OCI-LY7 (cell line): ENCODE results near the gene RAB15. TPM values are rescaled to one million over a fixed set of nuclear protein-coding genes. Genes with fewer than 3 reads are reported as not detected.

Experiments
- BruUV-seq: library from RNA; stranded (reverse); fragments of 400-500 nt; replicated peaks from 2 replicates; lab custom pipeline; 2021; lab: Mats Ljungman, UMichigan
- CTCF ChIA-PET: fragments of 300-600 bp; sonication (Branson Sonifier 250); formaldehyde crosslinking; loops from one replicate; lab custom pipeline; 2022; ENCODE audit warnings: antibody characterized with exemption; ENCODE audit not compliant: unreplicated experiment; lab: Charles Lee
- POLR2A ChIA-PET: fragments of 300-600 bp; sonication (Branson Sonifier 250); formaldehyde crosslinking; loops from one replicate; lab custom pipeline; 2022; ENCODE audit warnings: antibody characterized with exemption; lab: Charles Lee
- DNase-seq: peaks from one replicate; pipeline ENCODE4 v3.0.0-alpha.2; 2015; ENCODE audit warnings: low spot score
- H2AFZ ChIP-seq: fragments of 200-600 bp; sonication (generic), shearing (Covaris generic); 2 replicates; pipeline ENCODE4 v1.6.1; 2014; ENCODE audit warnings: mild to moderate bottlenecking, antibody characterized with exemption, low read length, moderate library complexity
- H3K27ac ChIP-seq: fragments of 200-600 bp; sonication (generic); 2 replicates; pipeline ENCODE4 v1.5.1; 2014; ENCODE audit warnings: mixed run types, low read depth, mild to moderate bottlenecking, moderate library complexity, low read length, inconsistent platforms; ENCODE audit not compliant: poor library complexity, severe bottlenecking
- H3K36me3 ChIP-seq: fragments of 200-600 bp; sonication (generic); 2 replicates; pipeline ENCODE4 v1.6.1; 2014; ENCODE audit warnings: mild to moderate bottlenecking, antibody characterized with exemption, low read length, moderate library complexity, mixed read lengths; ENCODE audit not compliant: insufficient read depth
- H3K4me1 ChIP-seq: fragments of 200-600 bp; sonication (generic); 2 replicates; pipeline ENCODE4 v1.5.1; 2014; ENCODE audit warnings: mild to moderate bottlenecking, low read length; ENCODE audit not compliant: insufficient read depth, poor library complexity, severe bottlenecking
- H3K4me2 ChIP-seq: fragments of 200-600 bp; sonication (generic); 2 replicates; pipeline ENCODE4 v1.6.1; 2014; ENCODE audit warnings: mild to moderate bottlenecking, low read length
- H3K4me3 ChIP-seq: fragments of 200-600 bp; sonication (generic); 2 replicates; pipeline ENCODE4 v1.5.1; 2014; ENCODE audit warnings: mild to moderate bottlenecking, low read depth, low read length; ENCODE audit not compliant: poor library complexity, severe bottlenecking
- H3K79me2 ChIP-seq: fragments of 200-600 bp; sonication (generic); 2 replicates; pipeline ENCODE4 v1.6.1; 2016; ENCODE audit warnings: low read depth, mild to moderate bottlenecking, low read length, moderate library complexity, mixed read lengths; ENCODE audit not compliant: insufficient read depth
- H3K9me2 ChIP-seq: fragments of 200-600 bp; sonication (generic); 2 replicates; pipeline ENCODE4 v1.6.1; 2016; ENCODE audit warnings: mild to moderate bottlenecking, low read length, mixed read lengths; ENCODE audit not compliant: insufficient read depth
- H3K9me3 ChIP-seq: fragments of 200-600 bp; sonication (generic); 2 replicates; pipeline ENCODE4 v1.6.1; 2014; ENCODE audit warnings: mild to moderate bottlenecking, mixed run types, low read length, mixed read lengths
- H4K20me1 ChIP-seq: fragments of 200-600 bp; sonication (generic); 2 replicates; pipeline ENCODE4 v1.6.1; 2014; ENCODE audit warnings: mild to moderate bottlenecking, antibody characterized with exemption, low read length, moderate library complexity, mixed read lengths; ENCODE audit not compliant: insufficient read depth
- CTCF ChIP-seq: fragments of 200-600 bp; sonication (generic); conservative IDR thresholded peaks from 2 replicates; pipeline ENCODE4 v1.5.1; 2014; ENCODE audit warnings: mild to moderate bottlenecking, antibody characterized with exemption, low read length, moderate library complexity, mixed read lengths
- EZH2phosphoT487 ChIP-seq: fragments of 200-600 bp; sonication (generic); IDR thresholded peaks from 2 replicates; pipeline ENCODE4 v1.6.1; 2018; ENCODE audit warnings: low read depth, borderline replicate concordance, mild to moderate bottlenecking, mixed run types, antibody characterized with exemption, low read length, moderate library complexity, mixed read lengths
- intact Hi-C: fragments of 100-400 bp; cut with micrococcal nuclease; formaldehyde crosslinking; loops from one replicate; pipeline ENCODE4 v1.10.0; 2022; ENCODE audit not compliant: unreplicated experiment
- total RNA-seq, 2 experiments: library from RNA; depleted of rRNA in 1 of 2; stranded (reverse); fragments of >200 nt in 1 of 2; shearing (Covaris generic) in 1 of 2; gene quantifications; 2 replicates each; pipeline ENCODE4 v1.2.3, GENCODE V29; 2014 to 2022

Gene RAB15
- total RNA-seq, 2 experiments from 2014 or later, result 0.38 TPM; not detected in 1

GRCh38 chr14:65011538-65011937 is 39.4 kb upstream of the RAB15 start:
- no peak overlapping the region for H2AFZ ChIP-seq
- intact Hi-C loops, result no loop called here
- no peaks in the 10 kb centered on the region for H3K9me2 ChIP-seq
- DNase-seq, result no peak
- H3K4me2 ChIP-seq, result no peak overlapping the region
- CTCF ChIA-PET, result no interaction called here
- BruUV-seq, result no TSS peak
- no peaks in the 10 kb centered on the region for H4K20me1 ChIP-seq
- no peak overlapping the region for H3K27ac ChIP-seq
- TF ChIP-seq EZH2phosphoT487 (no peak), CTCF (no peak)
- no peaks in the 10 kb centered on the region for H3K79me2 ChIP-seq
- H3K4me1 ChIP-seq, result peaks cover 4% of the 10 kb centered on the region
- H3K9me3 ChIP-seq, result no peaks in the 10 kb centered on the region
- H3K4me3 ChIP-seq, result no peak overlapping the region
- H3K36me3 ChIP-seq, result peaks cover 7% of the 10 kb centered on the region; the same call in 1 of the 2 replicates
- POLR2A ChIA-PET, result no interaction called here

GRCh38 chr14:65010211-65010931 is 38.2 kb upstream of the RAB15 start:
- intact Hi-C loops, result no loop called here
- Histone ChIP-seq H3K27ac (no peak overlapping the region), H3K4me2 (no peak overlapping the region), H3K4me3 (no peak overlapping the region), H2AFZ (no peak overlapping the region), H3K9me2 (no peaks in the 10 kb centered on the region), H4K20me1 (no peaks in the 10 kb centered on the region), H3K36me3 (no peaks in the 10 kb centered on the region; the same call in 1 of the 2 replicates), H3K79me2 (no peaks in the 10 kb centered on the region), H3K9me3 (no peaks in the 10 kb centered on the region), H3K4me1 (peaks cover 4% of the 10 kb centered on the region)
- ChIA-PET CTCF (no interaction called here), POLR2A (no interaction called here)
- BruUV-seq, result no TSS peak
- no peak for DNase-seq
- TF ChIP-seq CTCF (no peak), EZH2phosphoT487 (no peak)

GRCh38 chr14:65007202-65007601 is 35.1 kb upstream of the RAB15 start:
- H3K79me2 ChIP-seq, result no peaks in the 10 kb centered on the region
- H2AFZ ChIP-seq, result no peak overlapping the region
- no peaks in the 10 kb centered on the region for H3K9me2 ChIP-seq
- H3K36me3 ChIP-seq, result no peaks in the 10 kb centered on the region; the same call in 1 of the 2 replicates
- no peaks in the 10 kb centered on the region for H4K20me1 ChIP-seq
- H3K9me3 ChIP-seq, result no peaks in the 10 kb centered on the region
- no TSS peak for BruUV-seq
- H3K4me1 ChIP-seq, result no peaks in the 10 kb centered on the region
- ChIA-PET POLR2A (interaction anchor here (0.6 kb wide), 1 partner anchor 60 kb away, joined by 5 read pairs; no protein-coding TSS in a partner anchor), CTCF (no interaction called here)
- TF ChIP-seq EZH2phosphoT487 (no peak), CTCF (no peak)
- H3K27ac ChIP-seq, result no peak overlapping the region
- no peak for DNase-seq
- intact Hi-C loops, result no loop called here
- no peak overlapping the region for H3K4me2 ChIP-seq
- H3K4me3 ChIP-seq, result no peak overlapping the region
